Sigmoid colon (tissue), 3 donors: ENCODE measurements around the gene CRISPLD2.

Experiments used
- CTCF ChIP-seq, 4 experiments: fragments of 450-650 bp in 3 of 4; fragments of 200-600 bp in 1 of 4; IDR thresholded peaks; one replicate each; pipeline ENCODE4 v1.5.1; 2016 to 2019; ENCODE audit warnings: antibody characterized with exemption in 4 of 4, mild to moderate bottlenecking in 3 of 4, moderate library complexity in 2 of 4
- POLR2A ChIP-seq, 2 donors: fragments of 450-650 bp; IDR thresholded peaks; one replicate each; pipeline ENCODE4 v1.6.1; 2016; ENCODE audit warnings: antibody characterized with exemption in 2 of 2, mild to moderate bottlenecking in 2 of 2, moderate library complexity in 2 of 2

- TF ChIP-seq CTCF (IDR thresholded peaks at IDR 0.05): no peak
- no peak for TF ChIP-seq POLR2A (IDR thresholded peaks at IDR 0.05)
Observed at GRCh38 chr16:84775262-84775810, 44.4 kb upstream of the CRISPLD2 start.
